Measurements from ENCODE around the gene ETF1. TPM values are rescaled to one million over a fixed set of nuclear protein-coding genes. Genes with fewer than 3 reads are reported as not detected.

The ETF1 gene
- total RNA-seq (170 TPM), polyA plus RNA-seq (10 to 100 TPM; 25.9 to 44.3 (median 32.5) TPM)

GRCh38 chr5:138542956-138543729 lies at the start of gene ETF1:
ETF1 (minus strand) TSS chr5:138543236; CDS start chr5:138542918, 318 bp downstream.
- peak within 1 kb of the TSS; percentile 100 for H3K27ac ChIP-seq (ENCODE audit: insufficient read depth, low read length, poor library complexity, severe bottlenecking)
- Mint-ChIP-seq H3K27ac (peak within 1 kb of the TSS; percentile 99 to 100 (median 100)), H3K4me3 (peak within 1 kb of the TSS; percentile 98 to 100 (median 99)), H3K9me3 (peaks cover 0 to 1% (median 0%) of the 10 kb centered on the region in 7 donors), H3K27me3 (no peaks in the 10 kb centered on the region), H3K36me3 (peaks cover 8% of the 10 kb centered on the region), H3K4me1 (peaks cover 40 to 85% (median 65%) of the 10 kb centered on the region in 4 donors)
- DNase-seq, result peak; percentile 100
- H3K36me3 ChIP-seq (ENCODE audit: control insufficient read depth, insufficient read depth, low read length), result peaks cover 6% of the 10 kb centered on the region
- peak within 1 kb of the TSS; percentile 95 for H3K4me3 ChIP-seq (ENCODE audit: low read depth, low read length)
- H3K9me3 ChIP-seq (ENCODE audit: control insufficient read depth in 2 of 2, low read length in 2 of 2), result no peaks in the 10 kb centered on the region
- no peaks in the 10 kb centered on the region for H3K27me3 ChIP-seq (ENCODE audit: control insufficient read depth, insufficient read depth, low read length)
- ATAC-seq (ENCODE audit: low read depth in 2 of 2), result peak; percentile 92 to 93
- H3K4me1 ChIP-seq (ENCODE audit: control insufficient read depth, insufficient read depth, low read length, poor library complexity, severe bottlenecking), result peaks cover 53% of the 10 kb centered on the region

- ATAC-seq (ENCODE audit: low read depth in 2 of 2) (no peak), DNase-seq (no peak)
- Histone ChIP-seq H3K27me3 (ENCODE audit: control insufficient read depth, insufficient read depth, low read length) (peaks cover 2% of the 10 kb centered on the region), H3K36me3 (ENCODE audit: control insufficient read depth, insufficient read depth, low read length) (no peaks in the 10 kb centered on the region), H3K27ac (ENCODE audit: insufficient read depth, low read length, poor library complexity, severe bottlenecking) (no peak overlapping the region), H3K4me1 (ENCODE audit: control insufficient read depth, insufficient read depth, low read length, poor library complexity, severe bottlenecking) (no peaks in the 10 kb centered on the region), H3K4me3 (ENCODE audit: low read depth, low read length) (no peak overlapping the region), H3K9me3 (ENCODE audit: control insufficient read depth in 2 of 2, low read length in 2 of 2) (no peaks in the 10 kb centered on the region)
- H3K27ac Mint-ChIP-seq, result no peak overlapping the region
- H3K27me3 Mint-ChIP-seq, result peaks cover 18% of the 10 kb centered on the region
- H3K36me3 Mint-ChIP-seq, result no peaks in the 10 kb centered on the region
- no peaks in the 10 kb centered on the region for H3K9me3 Mint-ChIP-seq
- no peaks in the 10 kb centered on the region for H3K4me1 Mint-ChIP-seq
- no peak overlapping the region for H3K4me3 Mint-ChIP-seq
These were observed 45.2 kb upstream of the ETF1 start for GRCh38 chr5:138588013-138588788.

DNA sequence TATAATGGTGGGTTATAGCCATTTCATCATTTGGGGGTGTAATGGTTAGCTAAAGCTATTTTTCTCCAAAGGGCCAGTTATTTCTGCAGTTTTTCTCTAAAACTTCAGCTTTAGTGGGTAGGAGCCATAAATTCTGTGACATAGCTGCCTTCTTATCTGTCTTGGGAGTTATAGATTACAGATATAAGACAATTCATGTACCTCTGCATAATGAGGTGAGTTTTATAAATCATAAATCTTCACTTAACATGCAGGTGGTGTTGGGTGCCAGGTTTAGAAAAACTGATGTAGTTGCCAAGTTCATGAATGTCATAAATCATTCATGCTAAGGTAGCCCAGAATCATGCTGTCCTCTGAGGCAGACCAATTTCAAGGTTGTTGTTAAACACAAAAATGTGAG lies 42.1 kb upstream of the ETF1 start:
- ATAC-seq (ENCODE audit: low read depth in 2 of 2) (no peak), DNase-seq (no peak)
- Histone ChIP-seq H3K27me3 (ENCODE audit: control insufficient read depth, insufficient read depth, low read length) (peaks cover 2% of the 10 kb centered on the region), H3K36me3 (ENCODE audit: control insufficient read depth, insufficient read depth, low read length) (no peaks in the 10 kb centered on the region), H3K27ac (ENCODE audit: insufficient read depth, low read length, poor library complexity, severe bottlenecking) (no peak overlapping the region), H3K9me3 (ENCODE audit: control insufficient read depth in 2 of 2, low read length in 2 of 2) (no peaks in the 10 kb centered on the region), H3K4me3 (ENCODE audit: low read depth, low read length) (no peak overlapping the region), H3K4me1 (ENCODE audit: control insufficient read depth, insufficient read depth, low read length, poor library complexity, severe bottlenecking) (no peaks in the 10 kb centered on the region)
- no peak overlapping the region for H3K27ac Mint-ChIP-seq
- no peaks in the 10 kb centered on the region for H3K4me1 Mint-ChIP-seq
- H3K27me3 Mint-ChIP-seq, result peaks cover 18% of the 10 kb centered on the region
- H3K36me3 Mint-ChIP-seq, result no peaks in the 10 kb centered on the region
- H3K9me3 Mint-ChIP-seq, result no peaks in the 10 kb centered on the region
- H3K4me3 Mint-ChIP-seq, result no peak overlapping the region

DNA sequence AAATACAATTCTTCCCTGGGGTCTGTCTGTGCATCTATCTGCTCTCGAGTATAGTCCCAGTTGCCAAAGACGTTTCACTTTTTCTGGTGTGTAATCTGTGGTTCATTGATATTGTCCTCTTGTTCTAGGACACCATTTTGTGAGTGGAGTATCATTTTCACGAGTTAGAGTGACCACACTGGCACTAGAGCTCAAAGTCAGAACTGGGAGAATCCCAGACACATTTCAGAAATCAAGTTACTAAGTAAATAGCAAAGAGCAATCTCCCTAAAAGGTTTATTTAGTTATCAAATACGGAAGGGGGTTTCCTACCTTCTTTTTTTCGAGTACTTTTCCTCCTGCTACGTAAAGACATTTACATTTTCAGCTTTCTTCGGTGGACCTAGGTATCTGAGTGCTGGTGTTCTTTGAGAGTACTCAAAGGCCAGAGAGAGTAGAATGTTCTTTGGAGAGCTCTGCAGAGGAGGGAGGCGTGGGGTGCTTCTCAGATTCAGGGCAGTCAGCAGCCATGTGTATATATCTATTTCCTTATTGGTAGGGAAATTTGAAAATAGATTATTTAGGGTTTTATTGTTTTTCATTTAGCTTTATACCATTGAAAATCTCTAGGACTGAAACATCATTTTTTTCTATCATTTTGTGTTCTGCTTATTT lies 41.1 kb upstream of the ETF1 start:
- Mint-ChIP-seq H3K4me3 (no peak overlapping the region), H3K4me1 (peaks cover 0 to 4% (median 2%) of the 10 kb centered on the region in 4 donors), H3K27ac (no peak overlapping the region), H3K36me3 (no peaks in the 10 kb centered on the region), H3K9me3 (no peaks in the 10 kb centered on the region), H3K27me3 (peaks cover 18% of the 10 kb centered on the region)
- peaks cover 2% of the 10 kb centered on the region for H3K27me3 ChIP-seq (ENCODE audit: control insufficient read depth, insufficient read depth, low read length)
- no peak overlapping the region for H3K27ac ChIP-seq (ENCODE audit: insufficient read depth, low read length, poor library complexity, severe bottlenecking)
- ATAC-seq (ENCODE audit: low read depth in 2 of 2) (no peak), DNase-seq (no peak)
- no peaks in the 10 kb centered on the region for H3K9me3 ChIP-seq (ENCODE audit: control insufficient read depth in 2 of 2, low read length in 2 of 2)
- H3K36me3 ChIP-seq (ENCODE audit: control insufficient read depth, insufficient read depth, low read length), result no peaks in the 10 kb centered on the region
- no peaks in the 10 kb centered on the region for H3K4me1 ChIP-seq (ENCODE audit: control insufficient read depth, insufficient read depth, low read length, poor library complexity, severe bottlenecking)
- H3K4me3 ChIP-seq (ENCODE audit: low read depth, low read length), result no peak overlapping the region

GRCh38 chr5:138582959-138583358 lies 39.9 kb upstream of the ETF1 start:
- no peak overlapping the region for H3K4me3 Mint-ChIP-seq
- no peak for DNase-seq
- H3K27me3 Mint-ChIP-seq, result peaks cover 18% of the 10 kb centered on the region
- Histone ChIP-seq H3K27ac (ENCODE audit: insufficient read depth, low read length, poor library complexity, severe bottlenecking) (no peak overlapping the region), H3K9me3 (ENCODE audit: control insufficient read depth in 2 of 2, low read length in 2 of 2) (no peaks in the 10 kb centered on the region), H3K36me3 (ENCODE audit: control insufficient read depth, insufficient read depth, low read length) (no peaks in the 10 kb centered on the region), H3K27me3 (ENCODE audit: control insufficient read depth, insufficient read depth, low read length) (peaks cover 2% of the 10 kb centered on the region), H3K4me3 (ENCODE audit: low read depth, low read length) (no peak overlapping the region), H3K4me1 (ENCODE audit: control insufficient read depth, insufficient read depth, low read length, poor library complexity, severe bottlenecking) (no peaks in the 10 kb centered on the region)
- no peaks in the 10 kb centered on the region for H3K36me3 Mint-ChIP-seq
- H3K4me1 Mint-ChIP-seq, result peaks cover 0 to 5% (median 2%) of the 10 kb centered on the region in 4 donors
- no peak for ATAC-seq (ENCODE audit: low read depth in 2 of 2)
- no peak overlapping the region for H3K27ac Mint-ChIP-seq
- H3K9me3 Mint-ChIP-seq, result no peaks in the 10 kb centered on the region

DNA sequence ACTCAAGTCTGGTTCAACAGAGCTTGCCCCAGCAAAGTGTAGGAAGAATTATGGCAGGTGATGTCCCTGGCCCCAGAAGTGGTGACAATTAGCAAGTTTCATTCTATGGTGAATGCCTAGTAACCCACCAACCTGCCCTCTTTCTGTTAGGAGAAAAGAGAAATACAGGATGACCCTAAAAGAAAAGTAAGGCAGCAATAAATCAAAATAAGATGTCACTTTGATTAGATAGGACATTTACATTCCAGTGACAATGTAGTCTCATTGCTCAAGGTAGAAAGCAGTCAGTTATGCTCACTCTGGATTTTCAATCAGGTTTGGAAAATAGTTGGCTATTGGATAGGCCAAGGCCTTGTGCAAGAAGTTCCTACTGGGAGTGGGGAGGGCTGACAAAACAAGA lies 37.7 kb upstream of the ETF1 start:
- H3K4me3 Mint-ChIP-seq, result no peak overlapping the region
- H3K36me3 ChIP-seq (ENCODE audit: control insufficient read depth, insufficient read depth, low read length), result no peaks in the 10 kb centered on the region
- H3K9me3 ChIP-seq (ENCODE audit: control insufficient read depth in 2 of 2, low read length in 2 of 2), result no peaks in the 10 kb centered on the region
- H3K27ac Mint-ChIP-seq, result no peak overlapping the region
- H3K36me3 Mint-ChIP-seq, result peaks cover 2% of the 10 kb centered on the region
- no peaks in the 10 kb centered on the region for H3K9me3 Mint-ChIP-seq
- ATAC-seq (ENCODE audit: low read depth in 2 of 2), result no peak
- H3K4me1 Mint-ChIP-seq, result peaks cover 3 to 11% (median 6%) of the 10 kb centered on the region in 4 donors
- H3K4me3 ChIP-seq (ENCODE audit: low read depth, low read length), result no peak overlapping the region
- no peak overlapping the region for H3K27ac ChIP-seq (ENCODE audit: insufficient read depth, low read length, poor library complexity, severe bottlenecking)
- peaks cover 2% of the 10 kb centered on the region for H3K27me3 ChIP-seq (ENCODE audit: control insufficient read depth, insufficient read depth, low read length)
- no peaks in the 10 kb centered on the region for H3K4me1 ChIP-seq (ENCODE audit: control insufficient read depth, insufficient read depth, low read length, poor library complexity, severe bottlenecking)
- no peak for DNase-seq
- H3K27me3 Mint-ChIP-seq, result peaks cover 13% of the 10 kb centered on the region

DNA sequence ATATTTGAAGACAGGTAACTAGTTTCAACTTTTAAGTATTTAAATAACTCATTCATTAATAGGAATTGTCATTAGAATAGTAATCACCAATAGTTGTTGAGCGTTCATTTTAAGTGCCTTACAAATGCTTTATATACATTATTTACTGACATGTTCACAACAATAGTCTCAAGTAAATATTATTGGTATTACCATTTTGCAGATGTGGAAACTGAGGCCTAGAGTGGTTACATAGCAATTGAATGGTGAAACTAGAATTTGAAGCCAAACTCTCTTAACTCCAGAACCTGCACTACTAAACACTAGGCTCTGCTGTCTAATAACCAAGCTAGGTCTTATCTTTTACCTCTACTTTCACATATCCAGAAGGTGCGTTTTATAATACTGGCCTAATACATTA lies 37.0 kb upstream of the ETF1 start:
- no peak for ATAC-seq (ENCODE audit: low read depth in 2 of 2)
- Histone ChIP-seq H3K36me3 (ENCODE audit: control insufficient read depth, insufficient read depth, low read length) (no peaks in the 10 kb centered on the region), H3K27ac (ENCODE audit: insufficient read depth, low read length, poor library complexity, severe bottlenecking) (no peak overlapping the region), H3K27me3 (ENCODE audit: control insufficient read depth, insufficient read depth, low read length) (peaks cover 2% of the 10 kb centered on the region), H3K4me1 (ENCODE audit: control insufficient read depth, insufficient read depth, low read length, poor library complexity, severe bottlenecking) (no peaks in the 10 kb centered on the region), H3K4me3 (ENCODE audit: low read depth, low read length) (no peak overlapping the region), H3K9me3 (ENCODE audit: control insufficient read depth in 2 of 2, low read length in 2 of 2) (no peaks in the 10 kb centered on the region)
- DNase-seq, result no peak
- Mint-ChIP-seq H3K4me3 (no peak overlapping the region), H3K9me3 (no peaks in the 10 kb centered on the region), H3K36me3 (peaks cover 4% of the 10 kb centered on the region), H3K27me3 (peaks cover 19% of the 10 kb centered on the region), H3K4me1 (peaks cover 4 to 14% (median 10%) of the 10 kb centered on the region in 4 donors), H3K27ac (no peak overlapping the region)

Measured in CD4-positive, CD25-positive, alpha-beta regulatory T cell (primary cell).